K562 (cell line): ENCODE data around the gene CSK. TPM values are rescaled to one million over a fixed set of nuclear protein-coding genes. Genes with fewer than 3 reads are reported as not detected.

Experiments
- ATAC-seq: fragments of 200-7000 bp; cut with Tn5 transposase; 3 replicates; pipeline ENCODE4 v1.9.1; 2020; ENCODE audit warnings: moderate library complexity
- BruUV-seq: library from RNA; stranded (reverse); fragments of 400-500 nt; replicated peaks from 2 replicates; lab custom pipeline; 2021; lab: Mats Ljungman, UMichigan
- CTCF ChIA-PET: fragments of 300-600 bp; formaldehyde crosslinking; extraction: SDS; loops from one replicate; lab custom pipeline; 2021; ENCODE audit warnings: low intra/inter-chr PET ratio; lab: Yijun Ruan, JAX
- POLR2A ChIA-PET: fragments of 300-600, 350-650 bp; sonication (Branson Sonifier 250); formaldehyde crosslinking; extraction: SDS; loops from one replicate; lab custom pipeline; 2021; ENCODE audit warnings: antibody characterized with exemption, inconsistent platforms; lab: Yijun Ruan, JAX
- DNase-seq, 4 experiments: peaks; one replicate each; pipeline versions ENCODE4 v3.0.0 to v3.0.0-alpha.2; 2011 to 2018; ENCODE audit warnings: low spot score in 3 of 4, mixed read lengths in 3 of 4; ENCODE audit errors: extremely low read depth in 1 of 4
- FAIRE-seq: peaks from 2 replicates; lab custom pipeline; 2011; peaks lifted over from hg19 to GRCh38; lab: Jason Lieb, UNC
- H2AFZ ChIP-seq: 2 replicates; pipeline ENCODE4 v1.6.0; 2011; ENCODE audit warnings: low read depth, low read length, control low read depth, inconsistent platforms
- H3K27ac ChIP-seq: fragments of 200-600 bp; 3 replicates; pipeline ENCODE4 v1.8.0; 2011; ENCODE audit warnings: low read depth, mild to moderate bottlenecking, control low read depth, inconsistent platforms, low read length, moderate library complexity, mixed read lengths; ENCODE audit errors: extremely low read depth
- H3K27me3 ChIP-seq, 2 experiments: fragments of 300-600 bp in 1 of 2; 2 replicates in 1 of 2; 3 replicates in 1 of 2; pipeline versions ENCODE4 v1.6.0 to v1.8.0; 2011; ENCODE audit warnings: inconsistent platforms in 2 of 2, low read length in 2 of 2, mild to moderate bottlenecking in 1 of 2, mixed read lengths in 1 of 2, moderate library complexity in 1 of 2; ENCODE audit not compliant: control insufficient read depth in 2 of 2, insufficient read depth in 2 of 2
- H3K36me3 ChIP-seq: fragments of 300-600 bp; 3 replicates; pipeline ENCODE4 v1.8.0; 2011; ENCODE audit warnings: mild to moderate bottlenecking, low read length, inconsistent platforms; ENCODE audit not compliant: control insufficient read depth, insufficient read depth
- H3K4me1 ChIP-seq, 2 experiments: fragments of 200-600 bp in 1 of 2; replicated peaks in 1 of 2; 2 replicates in 1 of 2; 3 replicates in 1 of 2; pipeline versions ENCODE4 v1.5.1 to v1.8.0; 2011; ENCODE audit warnings: inconsistent platforms in 2 of 2, low read length in 2 of 2, mild to moderate bottlenecking in 1 of 2, mixed read lengths in 1 of 2, moderate library complexity in 1 of 2; ENCODE audit not compliant: control insufficient read depth in 2 of 2, insufficient read depth in 2 of 2
- H3K4me2 ChIP-seq: 2 replicates; pipeline ENCODE4 v1.6.1; 2011; ENCODE audit warnings: low read length, control low read depth, inconsistent platforms, mixed read lengths; ENCODE audit not compliant: insufficient read depth
- H3K4me3 ChIP-seq: fragments of 200-600 bp; sonication (generic), shearing (Covaris generic); 2 replicates; pipeline ENCODE4 v1.5.1; 2016; ENCODE audit warnings: control low read depth, inconsistent platforms
- H3K79me2 ChIP-seq: fragments of 200-600 bp; 3 replicates; pipeline ENCODE4 v1.8.0; 2011; ENCODE audit warnings: low read length, inconsistent platforms; ENCODE audit not compliant: control insufficient read depth, insufficient read depth
- H3K9ac ChIP-seq, 2 experiments: 2 replicates each; pipeline versions ENCODE4 v1.6.0 to v1.6.1; 2011; ENCODE audit warnings: low read depth in 2 of 2, low read length in 2 of 2, control low read depth in 1 of 2, inconsistent platforms in 1 of 2, mild to moderate bottlenecking in 1 of 2, mixed read lengths in 1 of 2; ENCODE audit not compliant: insufficient read depth in 1 of 2
- H3K9me1 ChIP-seq: one replicate; pipeline ENCODE4 v1.6.0; 2011; ENCODE audit warnings: inconsistent platforms, mild to moderate bottlenecking, low read length, moderate library complexity; ENCODE audit not compliant: control insufficient read depth, insufficient read depth
- H3K9me3 ChIP-seq: replicated peaks from 2 replicates; pipeline ENCODE4 v1.5.1; 2011; ENCODE audit warnings: low read depth, low read length, inconsistent platforms; ENCODE audit not compliant: control insufficient read depth, insufficient read depth
- H4K20me1 ChIP-seq: replicated peaks from 2 replicates; pipeline ENCODE4 v1.6.1; 2011; ENCODE audit warnings: low read length, inconsistent platforms, mixed read lengths; ENCODE audit not compliant: control insufficient read depth, insufficient read depth
- CBFA2T3 ChIP-seq: fragments of 450-650 bp; IDR thresholded peaks from 2 replicates; pipeline ENCODE4 v1.6.1; 2017
- CTCF ChIP-seq, 3 experiments: IDR thresholded peaks in 2 of 3; conservative IDR thresholded peaks in 1 of 3; 2 replicates each; pipeline ENCODE4 v1.5.1; 2011 to 2012; ENCODE audit warnings: low read length in 3 of 3, mild to moderate bottlenecking in 3 of 3, control low read depth in 2 of 3, improper control_type of control experiment in 1 of 3, inconsistent platforms in 1 of 3, low read depth in 1 of 3, mixed read lengths in 1 of 3, moderate library complexity in 1 of 3; ENCODE audit not compliant: insufficient read depth in 2 of 3
- ETS2 ChIP-seq: IDR thresholded peaks from 2 replicates; pipeline ENCODE4 v1.6.1; 2016; ENCODE audit warnings: borderline replicate concordance, missing genetic modification characterization, mild to moderate bottlenecking, moderate library complexity, missing compliant biosample characterization; ENCODE audit not compliant: poor library complexity, severe bottlenecking
- NR2C1 ChIP-seq, 2 experiments: fragments of 450-650 bp; IDR thresholded peaks; 2 replicates each; pipeline ENCODE4 v1.6.1; 2017; ENCODE audit warnings: mild to moderate bottlenecking in 2 of 2, antibody characterized with exemption in 1 of 2, inconsistent platforms in 1 of 2, missing compliant biosample characterization in 1 of 2, missing genetic modification characterization in 1 of 2
- POLR3G ChIP-seq: IDR thresholded peaks from 2 replicates; pipeline ENCODE4 v1.6.1; 2011; ENCODE audit not compliant: insufficient read length, insufficient replicate concordance; ENCODE audit errors: extremely low read depth
- RFX7 ChIP-seq: fragments of 250-450 bp; sonication (Bioruptor Pico); IDR thresholded peaks from 2 replicates; pipeline ENCODE4 v1.5.1; 2021; ENCODE audit warnings: mild to moderate bottlenecking
- ZBTB7A ChIP-seq: IDR thresholded peaks from 2 replicates; pipeline ENCODE4 v1.6.1; 2011; ENCODE audit warnings: low read depth, mild to moderate bottlenecking, low read length, moderate library complexity, borderline replicate concordance; ENCODE audit not compliant: control insufficient read depth
- ZFX ChIP-seq: sonication (generic); formaldehyde crosslinking; IDR thresholded peaks from 2 replicates; pipeline ENCODE4 v1.8.0; 2022; ENCODE audit warnings: mild to moderate bottlenecking, missing genetic modification reagents, moderate library complexity
- ZKSCAN1 ChIP-seq: fragments of 150-350 bp; IDR thresholded peaks from 2 replicates; pipeline ENCODE4 v1.6.1; 2016; ENCODE audit warnings: low read depth, low read length
- ZNF274 ChIP-seq: IDR thresholded peaks from 2 replicates; pipeline ENCODE4 v1.6.1; 2011; ENCODE audit warnings: low read depth, mild to moderate bottlenecking, low read length, moderate library complexity, borderline replicate concordance
- WGBS: fragments of 100-300 bp; shearing (Covaris generic); methylation state at CpG from one replicate; pipeline ENCODE4 v1.1.6; 2016; ENCODE audit warnings: low coverage, mixed read lengths; ENCODE audit not compliant: insufficient coverage; ENCODE audit errors: missing lambda C conversion rate; 5-methylcytosine and 5-hydroxymethylcytosine counted together
- in situ Hi-C: fragments of 300-500 bp; cut with MboI; formaldehyde crosslinking; loops from 4 replicates; pipeline ENCODE4 v1.15.0; 2018; ENCODE audit warnings: inconsistent platforms, mixed read lengths
- intact Hi-C: fragments of 100-400 bp; cut with micrococcal nuclease; formaldehyde crosslinking; loops from 2 replicates; pipeline ENCODE4 v1.14.2; 2022
- polyA plus RNA-seq, 8 experiments: library from polyadenylated mRNA; depleted of rRNA in 4 of 8; stranded (reverse) in 5 of 8; unstranded in 3 of 8; fragments of >200 nt; fragmentation: Nextera tagmentation in 2 of 8; fragmentation: Illumina TruSeq in 1 of 8; extraction: Ambion mirVana in 2 of 8; extraction: Trizol in 1 of 8; gene quantifications; 2 replicates each; pipeline versions ENCODE4 v1.2.1 to v1.2.3, GENCODE V29; 2011 to 2014; ENCODE audit warnings: inconsistent platforms in 1 of 8, missing spikeins in 1 of 8
- total RNA-seq, 7 experiments: library from RNA; depleted of rRNA in 6 of 7; stranded (reverse); fragments of >200 nt in 6 of 7; fragmentation: Illumina TruSeq in 2 of 7; extraction: Trizol in 2 of 7; gene quantifications; 2 replicates each; pipeline versions ENCODE4 v1.2.1 to v1.2.3, GENCODE V29; 2011 to 2021; ENCODE audit warnings: low replicate concordance in 1 of 7

Gene CSK
- total and polyA plus RNA-seq, 9 of the 15 experiments (the other 6 are each of a cell fraction or from before 2014, with no cell fraction given) = 1.5 to 112 (median 22.5) TPM

- Histone ChIP-seq H3K79me2 (no peaks in the 10 kb centered on the region), H3K27ac (no peak overlapping the region), H3K9ac (peak overlapping the region in 1 of 2 experiments; percentile 66; a peak in 2 of 4 replicates)
- 2% methylated on average over 3 of the region's 4 CpGs for WGBS
- no peak for FAIRE-seq
- CTCF ChIA-PET = interaction anchor here (0.7 to 6.1 kb wide), 9 partner anchors 30 to 396 kb away, joined by 3 to 51 read pairs (median 9); no protein-coding TSS in a partner anchor
- TF ChIP-seq ZNF274 (no peak), ZKSCAN1 (peak; percentile 60; the same call in 1 of the 2 replicates)
- TF ChIP-seq, all 486 proteins: peak for 1
- DNase-seq = no peak
- intact Hi-C loops (loop anchor here (5.0 to 10.0 kb wide), 2 partner anchors 67 to 434 kb away; partner anchors contain the start of gene C15orf39), in situ Hi-C loops (loop anchor here (5.0 kb wide), 1 partner anchor 177 kb away; no protein-coding TSS in a partner anchor)
- Histone ChIP-seq H3K4me1 (peaks cover 0 to 12% of the 10 kb centered on the region in 2 experiments; a peak in 1 of 5 replicates), H3K36me3 (no peaks in the 10 kb centered on the region), H3K9me1 (no peaks in the 10 kb centered on the region), H2AFZ (no peak overlapping the region), H3K27me3 (peaks cover 0 to 22% of the 10 kb centered on the region in 2 experiments; a peak in 2 of 5 replicates), H3K4me2 (no peak overlapping the region), H4K20me1 (no peaks in the 10 kb centered on the region; the same call in 1 of the 2 replicates), H3K9me3 (no peaks in the 10 kb centered on the region), H3K4me3 (no peak overlapping the region)
- POLR2A ChIA-PET = interaction anchor here (0.6 to 2.5 kb wide), 11 partner anchors 9 to 380 kb away, joined by 3 to 8 read pairs (median 4); no protein-coding TSS in a partner anchor
- BruUV-seq = no TSS peak
- no peak for ATAC-seq
Observed at GRCh38 chr15:74770211-74770903, 11.5 kb upstream of the CSK start.

- no peak overlapping the region for H3K4me3 ChIP-seq
- TF ChIP-seq ETS2 (tag) = no peak
- TF ChIP-seq CBFA2T3 = no peak
- no peak for TF ChIP-seq POLR3G
- no peak for TF ChIP-seq ZFX (CRISPR knock-in tag)
- TF ChIP-seq CTCF (IDR thresholded peaks at IDR 0.05 in 2 of 3, conservative IDR thresholded peaks at IDR 0.05 in 1 of 3; ENCODE audit: insufficient read depth in 2 of 3, low read depth in 1 of 3, low read length in 3 of 3) = no peak
- TF ChIP-seq NR2C1 (IDR thresholded peaks at IDR 0.05) = no peak
- TF ChIP-seq NR2C1 (tag; IDR thresholded peaks at IDR 0.05) = no peak
- TF ChIP-seq ZBTB7A = no peak
- no peak for TF ChIP-seq RFX7
Observed at GRCh38 chr15:74773329-74773728, 8.6 kb upstream of the CSK start.

More at GRCh38 chr15:74773329-74773728, 8.6 kb upstream of the CSK start:
- Histone ChIP-seq H3K79me2 (no peaks in the 10 kb centered on the region), H3K27me3 (peaks cover 0 to 12% of the 10 kb centered on the region in 2 experiments; a peak in 2 of 5 replicates), H3K9ac (peak overlapping the region in 1 of 2 experiments; percentile 20; a peak in 1 of 4 replicates), H3K9me1 (peaks cover 4% of the 10 kb centered on the region), H3K4me1 (peaks cover 8 to 29% of the 10 kb centered on the region in 2 experiments), H4K20me1 (no peaks in the 10 kb centered on the region; the same call in 1 of the 2 replicates), H3K9me3 (no peaks in the 10 kb centered on the region), H3K4me2 (no peak overlapping the region), H3K27ac (no peak overlapping the region), H2AFZ (no peak overlapping the region), H3K36me3 (no peaks in the 10 kb centered on the region)
- FAIRE-seq (no peak), DNase-seq (no peak), ATAC-seq (no peak)
- in situ Hi-C loops = loop anchor here (5.0 kb wide), 1 partner anchor 174 kb away; no protein-coding TSS in a partner anchor
- intact Hi-C loops = loop anchor here (5.0 to 10.0 kb wide), 2 partner anchors 64 to 431 kb away; partner anchors contain the start of gene C15orf39
- 51% methylated on average over 5 of the region's 5 CpGs for WGBS
- ChIA-PET POLR2A (interaction anchor here (0.6 to 1.1 kb wide), 5 partner anchors 12 to 289 kb away, joined by 3 to 5 read pairs (median 3); no protein-coding TSS in a partner anchor), CTCF (no interaction called here)
- no TSS peak for BruUV-seq
